Measurements from ENCODE around the gene COL18A1. TPM values are rescaled to one million over a fixed set of nuclear protein-coding genes. Genes with fewer than 3 reads are reported as not detected.

COL18A1 gene
- total and polyA plus RNA-seq, 10 donors: 35.0 to 208 (median 86.4) TPM

DNA sequence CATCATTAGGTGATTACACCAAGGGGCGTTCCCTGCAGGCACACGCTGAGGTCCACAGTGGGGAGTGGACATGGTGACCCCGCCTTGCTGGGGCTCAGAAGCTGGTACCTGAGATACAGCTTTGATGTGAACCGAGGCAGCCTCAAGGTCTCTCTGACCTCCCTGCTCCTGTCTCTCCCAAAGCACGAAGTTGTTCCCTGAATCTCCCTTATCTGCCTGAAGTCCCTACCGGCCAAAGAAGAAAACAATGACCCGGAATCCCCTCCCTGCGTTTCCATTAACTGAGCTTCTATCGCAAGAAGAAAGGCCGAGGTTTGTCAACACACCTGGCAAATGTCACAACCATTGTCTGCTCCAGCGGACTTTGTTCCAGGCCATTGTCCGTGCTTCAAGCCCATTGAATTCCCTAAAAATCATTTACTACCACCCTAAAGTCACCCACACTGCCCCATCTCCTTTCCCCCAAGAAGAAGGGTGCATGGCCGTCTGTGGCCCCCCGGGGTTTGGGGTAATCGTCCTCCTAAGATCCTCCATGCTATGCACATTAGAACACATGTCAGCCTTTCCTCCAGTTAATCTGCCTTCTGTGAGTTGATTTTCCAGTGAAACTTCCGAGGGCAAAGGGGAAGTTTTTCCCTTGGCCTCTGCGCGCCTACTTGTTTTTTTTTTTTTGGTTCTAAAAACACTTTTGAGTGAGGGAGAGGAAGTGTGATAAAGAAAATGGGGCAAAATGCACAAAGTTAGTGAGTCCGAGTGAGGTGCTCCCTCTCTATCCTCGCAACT, 48.1 kb upstream of the COL18A1 start:
- intact Hi-C loops (cut with DNase I; ENCODE audit: low total_unique reads): no loop called here
- TF ChIP-seq POLR2A (IDR thresholded peaks at IDR 0.05): no peak
- TF ChIP-seq, protein P1, sequence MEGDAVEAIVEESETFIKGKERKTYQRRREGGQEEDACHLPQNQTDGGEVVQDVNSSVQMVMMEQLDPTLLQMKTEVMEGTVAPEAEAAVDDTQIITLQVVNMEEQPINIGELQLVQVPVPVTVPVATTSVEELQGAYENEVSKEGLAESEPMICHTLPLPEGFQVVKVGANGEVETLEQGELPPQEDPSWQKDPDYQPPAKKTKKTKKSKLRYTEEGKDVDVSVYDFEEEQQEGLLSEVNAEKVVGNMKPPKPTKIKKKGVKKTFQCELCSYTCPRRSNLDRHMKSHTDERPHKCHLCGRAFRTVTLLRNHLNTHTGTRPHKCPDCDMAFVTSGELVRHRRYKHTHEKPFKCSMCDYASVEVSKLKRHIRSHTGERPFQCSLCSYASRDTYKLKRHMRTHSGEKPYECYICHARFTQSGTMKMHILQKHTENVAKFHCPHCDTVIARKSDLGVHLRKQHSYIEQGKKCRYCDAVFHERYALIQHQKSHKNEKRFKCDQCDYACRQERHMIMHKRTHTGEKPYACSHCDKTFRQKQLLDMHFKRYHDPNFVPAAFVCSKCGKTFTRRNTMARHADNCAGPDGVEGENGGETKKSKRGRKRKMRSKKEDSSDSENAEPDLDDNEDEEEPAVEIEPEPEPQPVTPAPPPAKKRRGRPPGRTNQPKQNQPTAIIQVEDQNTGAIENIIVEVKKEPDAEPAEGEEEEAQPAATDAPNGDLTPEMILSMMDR (IDR thresholded peaks at IDR 0.05 in 8 of 11, conservative IDR thresholded peaks at IDR 0.05 in 3 of 11): no peak
- no peak for TF ChIP-seq POLR2AphosphoS5 (IDR thresholded peaks at IDR 0.05)
- H3K27ac ChIP-seq: peak overlapping the region in 7 of 8 donors; percentile 52 to 80 (median 68)
- no peak overlapping the region for H3K4me3 ChIP-seq
- DNase-seq: no peak
- H3K4me1 ChIP-seq: peaks cover 0 to 18% (median 8%) of the 10 kb centered on the region in 6 donors
- WGBS, 5 donors: 63 to 73% (median 67%) methylated on average over 20 of the region's 20 CpGs
- no peaks in the 10 kb centered on the region for H3K9me3 ChIP-seq
- H3K36me3 ChIP-seq: no peaks in the 10 kb centered on the region
- H3K27me3 ChIP-seq (replicated peaks in 1 of 7): peaks cover 0 to 31% (median 0%) of the 10 kb centered on the region in 7 donors

DNA sequence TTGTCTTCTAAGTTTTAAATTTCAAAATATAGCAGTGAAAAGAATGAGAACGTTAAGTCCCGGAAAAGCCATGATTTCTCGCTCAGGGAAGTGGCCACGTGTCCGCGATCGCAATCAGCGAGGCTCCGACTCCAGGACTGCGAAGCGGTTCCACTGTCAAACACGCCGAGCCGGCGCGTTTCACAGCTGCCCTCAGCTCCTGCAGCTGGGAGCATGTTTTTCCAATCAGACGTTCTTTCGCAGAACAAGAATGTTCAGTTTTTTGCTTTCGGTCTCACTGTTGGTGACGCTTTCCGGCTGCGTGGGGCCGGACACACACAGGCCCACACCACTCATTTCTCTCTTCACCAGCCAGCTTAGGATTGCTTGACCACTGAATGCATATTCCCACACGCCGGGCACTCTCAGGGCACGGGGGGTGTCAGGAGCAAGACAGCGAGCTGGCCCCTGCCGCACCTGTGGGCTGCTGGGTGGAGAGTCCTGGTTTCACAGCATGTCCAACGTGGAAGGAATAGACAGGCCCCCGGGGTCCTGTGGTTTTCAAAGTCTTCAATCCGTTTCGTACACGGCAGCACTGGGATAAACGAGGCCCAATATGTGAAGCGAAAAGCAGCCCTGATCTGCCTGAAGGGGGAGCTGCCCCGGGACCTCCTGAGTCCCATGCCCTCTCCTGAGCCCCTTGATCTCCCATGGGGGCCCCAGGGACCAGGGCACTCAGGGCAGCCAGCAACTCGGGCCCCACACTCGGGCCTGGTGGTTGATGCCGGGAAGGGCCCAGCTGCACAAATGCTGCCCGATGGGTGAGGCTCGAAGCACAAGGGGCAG, 47.3 kb upstream of the COL18A1 start:
- no peak for DNase-seq
- Histone ChIP-seq H3K4me1 (peaks cover 0 to 18% (median 7%) of the 10 kb centered on the region in 6 donors), H3K4me3 (no peak overlapping the region), H3K27me3 (replicated peaks in 1 of 7) (peaks cover 0 to 30% (median 0%) of the 10 kb centered on the region in 7 donors), H3K27ac (peak overlapping the region in 7 of 8 donors; percentile 52 to 80 (median 68)), H3K36me3 (no peaks in the 10 kb centered on the region), H3K9me3 (no peaks in the 10 kb centered on the region)
- 68 to 81% (median 79%) methylated on average over 41 of the region's 41 CpGs for WGBS, 5 donors
- TF ChIP-seq POLR2AphosphoS5 (IDR thresholded peaks at IDR 0.05) (peak; percentile 38 to 64 (median 62)), POLR2A (IDR thresholded peaks at IDR 0.05) (no peak)
- TF ChIP-seq, protein P1 (IDR thresholded peaks at IDR 0.05 in 8 of 11, conservative IDR thresholded peaks at IDR 0.05 in 3 of 11): no peak
- intact Hi-C loops (cut with DNase I; ENCODE audit: low total_unique reads): no loop called here

DNA sequence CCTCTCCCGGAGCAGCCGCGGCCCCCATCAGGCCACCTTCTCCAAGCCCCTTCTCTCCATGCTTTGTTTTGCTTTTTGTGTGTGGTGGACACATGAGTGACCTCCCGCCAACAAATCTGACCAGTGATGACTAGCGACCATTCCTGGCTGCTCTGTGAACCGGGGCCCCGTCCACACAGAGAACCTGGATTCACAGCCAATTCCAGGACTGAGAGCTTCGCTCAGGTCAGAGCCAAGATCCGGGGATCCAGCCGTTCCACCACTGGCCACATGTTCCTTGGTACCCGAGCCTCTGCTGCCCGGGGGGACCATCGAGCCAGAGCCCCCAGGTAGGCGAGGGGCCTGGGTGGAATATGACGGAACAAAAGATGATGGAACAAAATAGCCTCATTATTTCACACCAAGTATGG, 46.7 kb upstream of the COL18A1 start:
- peaks cover 0 to 33% (median 0%) of the 10 kb centered on the region in 7 donors for H3K27me3 ChIP-seq (replicated peaks in 1 of 7)
- no peak overlapping the region for H3K4me3 ChIP-seq
- peak overlapping the region in 7 of 8 donors; percentile 52 to 80 (median 68) for H3K27ac ChIP-seq
- H3K36me3 ChIP-seq: no peaks in the 10 kb centered on the region
- no peak for DNase-seq
- TF ChIP-seq POLR2AphosphoS5 (IDR thresholded peaks at IDR 0.05): no peak
- TF ChIP-seq, protein P1 (IDR thresholded peaks at IDR 0.05 in 8 of 11, conservative IDR thresholded peaks at IDR 0.05 in 3 of 11): no peak
- no peak for TF ChIP-seq POLR2A (IDR thresholded peaks at IDR 0.05)
- no peaks in the 10 kb centered on the region for H3K9me3 ChIP-seq
- intact Hi-C loops (cut with DNase I; ENCODE audit: low total_unique reads): no loop called here
- peaks cover 0 to 20% (median 7%) of the 10 kb centered on the region in 6 donors for H3K4me1 ChIP-seq
- WGBS, 5 donors: 87 to 96% (median 93%) methylated on average over 15 of the region's 15 CpGs

Data from spleen (tissue), 11 donors.